ENCODE data around the gene B9D2.
"Not testable (repeated sequence)": the region's sequence is repeated elsewhere in the genome, so short reads cannot be mapped to it uniquely, and the experiment has no call there.

Gene B9D2

DNA sequence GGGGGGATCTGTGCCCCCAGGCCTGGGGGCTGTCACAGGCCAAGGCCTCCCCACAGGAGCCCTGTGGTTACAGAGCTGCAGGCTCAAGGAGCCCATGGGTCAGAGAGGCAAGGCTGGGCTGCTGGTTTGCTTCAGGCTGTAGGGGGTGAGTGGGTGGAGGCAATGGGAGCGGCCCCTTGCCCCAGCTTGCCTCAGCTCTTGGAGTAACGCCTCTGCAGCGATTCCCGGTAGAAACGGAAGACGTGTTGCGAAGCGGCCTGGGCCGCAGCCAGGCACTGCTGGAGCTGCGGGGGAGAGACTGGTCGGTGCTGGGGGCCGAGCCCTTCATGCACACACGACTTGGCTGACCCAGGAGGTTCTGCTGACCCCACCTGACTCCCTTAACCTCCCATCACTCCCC, 22.5 kb upstream of the B9D2 start:
- no peak for DNase-seq

DNA sequence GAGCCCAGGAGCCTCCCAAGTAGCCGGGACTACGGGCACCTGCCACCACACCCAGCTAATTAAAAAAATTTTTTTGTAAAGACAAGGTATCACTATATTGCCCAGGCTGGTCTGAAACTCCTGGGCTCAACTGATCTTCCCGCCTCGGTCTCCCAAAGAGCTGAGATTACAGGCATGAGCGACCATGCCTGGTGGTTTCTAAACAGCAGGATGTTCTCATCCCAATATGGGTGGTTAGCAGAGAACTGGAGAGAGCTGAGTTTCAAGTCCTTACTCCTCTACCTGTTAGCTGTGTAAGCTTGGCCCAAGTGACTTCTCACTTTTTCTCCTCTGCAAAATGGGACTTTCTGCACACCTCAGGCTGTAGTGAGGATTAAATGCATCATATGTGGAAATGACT, 20.4 kb upstream of the B9D2 start:
- no peak for DNase-seq

DNA sequence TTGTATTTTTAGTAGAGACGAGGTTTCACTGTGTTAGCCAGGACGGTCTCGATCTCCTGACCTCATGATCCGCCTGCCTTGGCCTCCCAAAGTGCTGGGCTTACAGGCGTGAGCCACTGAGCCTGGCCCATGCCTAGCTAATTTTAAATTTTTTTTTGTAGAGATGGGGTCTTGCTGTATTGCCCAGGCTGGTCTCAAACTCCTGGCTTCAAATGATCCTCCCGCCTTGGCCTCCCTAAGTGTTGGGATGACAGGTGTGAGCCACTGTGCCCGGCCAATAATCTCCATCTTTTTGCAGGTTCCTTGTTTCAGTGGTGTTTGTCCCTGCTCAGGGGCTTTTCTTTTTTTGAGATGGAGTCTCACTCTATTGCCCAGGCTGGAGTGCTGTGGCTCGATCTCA, 17.6 kb upstream of the B9D2 start:
- not testable (repeated sequence) for DNase-seq

DNA sequence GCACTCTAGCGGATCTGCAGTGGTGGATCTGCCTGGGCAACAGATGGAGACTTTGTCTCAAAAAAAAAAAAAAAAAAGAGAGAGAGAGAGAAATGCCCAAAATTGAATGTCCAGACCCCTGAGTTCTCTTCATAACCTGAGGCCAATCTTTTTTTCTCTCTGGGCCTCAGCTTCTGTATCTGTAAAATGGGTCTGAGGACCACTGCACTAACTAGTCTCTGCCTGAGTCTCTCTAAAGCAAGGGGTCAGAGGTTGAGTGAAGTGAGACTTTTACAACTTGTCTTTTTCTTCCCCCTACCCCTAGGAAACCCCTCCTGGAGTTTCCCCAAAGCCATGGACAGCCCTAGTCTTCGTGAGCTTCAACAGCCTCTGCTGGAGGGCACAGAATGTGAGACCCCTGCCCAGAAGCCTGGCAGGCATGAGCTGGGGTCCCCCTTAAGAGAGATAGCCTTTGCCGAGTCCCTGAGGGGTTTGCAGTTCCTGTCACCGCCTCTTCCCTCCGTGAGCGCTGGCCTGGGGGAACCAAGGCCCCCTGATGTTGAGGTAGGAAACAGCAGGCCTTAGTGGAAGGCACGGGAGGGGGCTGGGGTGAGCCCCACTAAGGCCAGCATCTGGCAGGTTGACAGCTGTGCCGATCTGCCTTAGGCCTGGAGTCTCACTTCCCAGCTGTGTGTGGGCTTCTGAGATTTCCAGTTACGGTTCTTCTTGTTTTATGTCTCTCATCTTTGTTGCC, 14.2 kb upstream of the B9D2 start:
- DNase-seq, result no peak

DNA sequence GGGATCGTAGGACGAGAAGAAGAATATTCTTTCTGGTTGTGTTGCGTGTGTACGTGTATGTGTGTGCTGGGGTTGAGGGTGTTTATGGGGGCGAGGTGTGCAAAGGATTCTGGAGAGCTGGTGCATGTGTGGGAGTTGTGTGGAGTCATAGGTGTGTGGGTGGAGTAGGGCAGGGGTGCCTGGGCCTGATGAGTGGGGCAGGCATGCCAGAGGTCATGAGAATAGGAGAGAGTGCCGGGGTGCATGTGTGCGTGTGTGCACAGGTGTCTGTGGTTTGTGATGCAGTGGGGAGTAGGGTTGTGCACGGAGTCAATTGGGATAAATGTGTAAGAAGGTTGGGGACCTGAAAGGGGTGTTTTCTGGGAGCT, 13.0 kb upstream of the B9D2 start:
- DNase-seq, result no peak

DNA sequence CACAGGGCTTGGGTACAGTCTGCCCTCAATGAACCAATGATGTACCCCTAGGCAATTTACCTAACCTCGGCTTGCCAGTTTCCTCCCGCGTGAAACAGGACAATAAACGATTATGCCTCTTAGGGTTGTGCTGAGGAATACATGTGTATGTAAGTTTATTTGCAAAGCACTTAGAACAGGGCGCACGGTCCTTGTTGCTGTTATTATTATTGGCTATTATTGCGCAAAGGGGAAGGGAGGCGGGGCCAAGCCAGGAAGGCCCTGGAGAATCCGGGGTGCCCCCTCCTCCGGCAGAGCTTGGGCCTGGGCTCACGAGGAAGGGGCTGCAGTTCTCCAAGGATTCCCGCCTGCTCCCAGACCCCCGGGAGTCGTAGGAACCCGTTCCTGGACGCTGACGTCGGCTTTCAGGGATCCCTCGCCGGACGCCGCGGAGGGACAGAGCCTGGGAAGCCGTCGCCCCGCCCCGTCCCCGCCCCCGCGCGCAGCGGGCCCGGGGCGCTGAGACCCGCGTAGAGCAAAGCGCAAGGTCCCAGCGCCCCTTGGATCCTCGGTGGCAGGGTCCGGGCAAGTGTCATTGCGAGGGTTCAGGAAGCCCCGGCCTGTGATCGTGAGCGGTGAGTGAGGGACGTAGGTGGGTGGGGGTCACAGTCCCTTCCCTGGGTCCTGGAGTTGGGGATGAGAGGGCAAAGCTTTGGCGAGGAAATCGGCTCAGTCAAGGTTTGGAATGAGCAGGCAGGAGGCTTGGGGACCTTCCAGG, 12.5 kb upstream of the B9D2 start, which contains the start of gene TMEM91:
TSS of gene TMEM91 (plus strand) at position 293 of the 757 bp plus-strand sequence. CDS start 1,777 bp downstream, outside the sequence.
- no peak for DNase-seq

DNA sequence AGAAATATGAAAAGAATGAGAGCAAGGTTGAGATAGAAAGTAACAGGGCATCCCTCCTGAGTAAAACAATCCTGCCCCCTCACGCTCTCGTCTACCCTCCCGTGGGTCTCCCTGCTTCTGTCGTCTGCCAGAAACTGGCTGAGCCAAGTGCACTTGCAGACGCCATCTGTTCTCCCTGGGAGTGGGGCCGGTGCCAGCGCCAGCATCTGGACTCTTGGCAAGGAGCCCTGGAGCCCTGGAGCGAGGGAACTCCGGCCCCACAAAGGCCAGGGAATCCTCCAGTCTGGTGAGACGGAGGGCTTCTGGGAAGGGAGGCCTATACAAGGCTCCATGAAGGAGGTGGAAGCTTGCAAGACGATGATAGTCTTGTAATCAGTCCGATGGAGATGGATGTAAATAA, 10.0 kb upstream of the B9D2 start:
- peak; percentile 91 for DNase-seq

DNA sequence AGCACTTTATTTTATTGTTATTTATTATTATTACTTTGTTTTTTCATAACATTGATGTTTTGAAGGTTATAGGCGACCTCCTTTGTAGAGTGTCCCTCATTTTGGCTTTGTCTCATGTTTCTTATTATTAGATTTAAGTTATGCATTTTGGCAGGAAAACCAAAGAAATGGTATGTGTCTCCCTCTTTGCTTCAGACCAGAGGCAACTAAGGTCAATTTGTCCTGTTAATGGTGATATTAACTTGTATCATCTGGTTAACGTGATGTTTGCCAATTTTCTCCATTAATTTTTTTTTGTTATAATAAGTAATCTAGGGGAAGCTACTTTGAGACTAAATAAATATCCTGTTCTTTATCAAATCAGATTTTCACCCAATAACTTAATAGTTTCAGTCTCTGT, 8.6 kb upstream of the B9D2 start:
- DNase-seq, result no peak

DNA sequence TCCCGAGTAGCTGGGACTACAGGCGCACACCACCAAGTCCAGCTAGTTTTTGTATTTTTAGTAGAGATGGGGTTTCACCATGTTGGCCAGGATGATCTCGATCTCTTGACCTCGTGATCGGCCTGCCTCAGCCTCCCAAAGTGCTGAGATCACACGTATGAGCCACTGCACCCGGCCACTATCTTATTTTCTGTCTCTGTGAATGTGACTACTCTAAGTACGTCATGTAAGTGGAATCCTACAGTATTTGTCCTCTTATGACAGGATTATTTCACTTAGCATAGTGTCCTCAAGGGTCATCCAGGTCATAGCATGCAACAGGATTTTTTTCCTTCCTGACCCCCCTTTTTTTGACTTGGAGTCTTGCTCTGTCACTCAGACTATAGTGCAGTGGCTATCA, 7.6 kb upstream of the B9D2 start:
- DNase-seq, result no peak

DNA sequence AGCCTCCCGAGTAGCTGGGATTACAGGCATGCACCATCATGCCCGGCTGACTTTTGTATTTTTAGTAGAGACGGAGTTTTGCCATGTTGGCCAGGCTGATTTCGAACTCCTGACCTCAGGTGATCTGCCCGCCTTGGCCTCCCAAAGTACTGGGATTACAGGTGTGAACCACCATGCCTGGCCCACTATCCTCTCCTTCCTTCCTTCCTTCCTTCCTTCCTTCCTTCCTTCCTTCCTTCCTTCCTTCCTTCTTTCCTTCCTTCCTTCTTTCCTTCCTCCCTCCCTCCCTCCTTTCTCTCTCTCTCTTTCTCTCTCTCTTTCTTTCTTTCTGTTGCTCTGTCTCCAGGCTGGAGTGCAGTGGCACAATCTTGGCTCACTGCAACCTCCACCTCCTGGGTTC, 7.2 kb upstream of the B9D2 start:
- DNase-seq, result not testable (repeated sequence)

DNA sequence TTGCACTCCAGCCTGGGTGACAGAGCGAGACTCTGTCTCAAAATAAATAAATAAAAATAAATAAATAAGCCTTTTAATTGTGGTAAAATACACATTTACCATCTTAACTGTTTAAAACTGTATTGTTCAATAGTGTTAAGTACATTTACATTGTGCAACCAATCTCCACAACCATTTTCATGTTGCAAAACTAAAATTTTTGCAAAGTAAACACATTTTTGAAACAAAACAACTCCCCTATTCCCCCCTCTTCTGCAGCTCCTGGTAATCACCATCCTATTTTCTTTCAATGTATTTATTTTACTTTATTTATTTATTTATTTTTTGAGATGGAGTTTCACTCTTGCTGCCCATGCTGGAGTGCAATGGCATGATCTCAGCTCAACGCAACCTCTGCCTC, 5.8 kb upstream of the B9D2 start:
- no peak for DNase-seq

DNA sequence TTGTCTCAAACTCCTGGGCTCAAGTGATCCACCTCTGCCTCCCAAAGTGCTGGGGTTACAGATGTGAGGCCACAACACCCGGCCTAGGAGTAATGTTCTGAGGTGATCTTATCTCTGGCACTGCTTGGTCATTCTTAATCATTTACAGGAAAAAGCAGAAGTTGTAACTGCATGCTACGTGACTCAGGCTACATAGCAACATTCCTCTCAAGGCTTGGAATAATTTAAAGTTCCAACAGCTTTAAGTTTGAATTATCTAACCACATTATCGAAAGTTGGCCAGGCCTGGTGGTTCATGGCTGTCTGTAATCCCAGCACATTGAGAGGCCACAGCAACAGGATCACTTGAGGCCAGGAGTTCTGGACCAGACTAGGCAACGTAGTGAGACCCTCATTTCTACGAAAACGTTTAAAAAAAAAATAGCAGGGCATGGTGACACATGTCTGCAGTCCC, 3.9 kb upstream of the B9D2 start:
- DNase-seq, result peak; percentile 89

DNA sequence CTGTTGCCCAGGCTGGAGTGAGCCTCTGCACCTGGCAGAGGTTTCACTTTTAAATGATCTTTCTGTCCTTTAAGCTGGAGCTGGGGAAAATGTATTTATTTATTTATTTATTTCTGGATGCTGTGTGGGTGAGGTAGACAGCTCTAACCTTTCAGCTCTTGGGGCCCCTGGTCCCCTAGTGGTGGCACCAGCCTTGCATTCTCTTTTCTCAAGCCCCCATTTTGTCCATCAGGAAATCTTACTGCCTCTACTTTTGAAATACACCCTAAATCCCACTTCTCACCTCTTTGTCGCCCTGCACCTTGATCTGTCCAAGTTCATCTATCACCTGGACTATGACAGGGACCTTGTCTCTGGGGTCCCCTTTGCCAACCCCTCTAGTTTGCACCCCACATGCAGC, 2.1 kb upstream of the B9D2 start:
- DNase-seq, result no peak

DNA sequence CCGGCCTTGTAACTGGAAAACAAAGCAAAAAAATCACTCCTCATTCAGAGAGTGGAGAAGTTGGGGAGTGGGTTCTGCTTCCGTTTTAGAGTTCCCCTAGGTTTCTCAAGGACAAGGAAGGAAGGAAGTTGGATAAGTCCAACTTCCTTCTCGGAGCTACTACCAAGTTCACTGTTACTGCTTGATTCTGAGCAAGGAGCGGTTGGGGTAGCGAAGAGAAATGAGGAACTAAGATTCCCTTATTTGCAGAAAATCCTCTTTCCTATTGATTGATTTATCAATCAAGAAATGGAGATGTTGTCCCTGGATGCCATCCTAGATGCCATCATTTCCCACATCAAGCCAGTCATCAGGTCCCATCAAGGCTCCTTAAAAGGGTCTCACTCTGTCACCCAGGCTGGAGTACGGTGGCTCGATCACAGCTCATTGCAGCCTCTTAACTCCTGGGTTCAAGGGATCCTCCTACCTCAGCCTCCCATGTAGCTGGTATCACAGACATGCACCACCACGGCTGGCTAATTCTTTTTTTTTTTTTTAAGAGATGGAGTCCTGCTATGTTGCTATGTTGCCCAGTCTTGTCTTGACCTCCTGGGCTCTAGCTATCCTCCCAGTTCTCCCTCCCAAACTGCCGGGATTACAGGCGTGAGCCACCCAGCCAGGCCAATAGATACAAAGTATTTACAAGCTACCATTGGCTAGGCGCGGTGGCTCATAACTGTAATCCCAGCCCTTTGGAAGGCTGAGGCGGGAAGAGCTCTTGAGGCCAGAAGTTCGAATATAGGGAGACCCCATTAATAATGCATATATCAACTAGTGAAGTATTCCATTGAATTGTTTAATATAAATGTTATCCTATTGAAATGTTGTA, 809 bp upstream of the B9D2 start:
- no peak for DNase-seq

DNA sequence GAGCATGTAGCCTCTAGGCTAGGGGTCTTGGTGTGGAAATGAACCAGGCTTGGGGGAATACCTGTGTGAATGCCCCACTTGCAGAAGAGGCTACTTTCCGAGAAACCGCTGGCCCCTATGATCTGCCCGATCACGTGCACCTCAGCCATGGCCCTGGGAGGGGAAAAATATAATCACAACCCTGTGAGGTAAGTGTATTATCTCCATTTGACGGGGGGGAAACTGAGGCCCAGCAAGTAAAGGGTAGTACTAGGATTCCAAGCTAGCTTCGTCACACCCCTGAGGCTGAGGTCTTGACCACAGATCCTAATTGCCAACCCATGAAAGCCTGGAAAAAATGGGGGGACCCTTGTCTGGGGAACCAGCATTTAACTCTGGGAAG, 587 bp downstream of the B9D2 start:
- DNase-seq, result no peak

DNA sequence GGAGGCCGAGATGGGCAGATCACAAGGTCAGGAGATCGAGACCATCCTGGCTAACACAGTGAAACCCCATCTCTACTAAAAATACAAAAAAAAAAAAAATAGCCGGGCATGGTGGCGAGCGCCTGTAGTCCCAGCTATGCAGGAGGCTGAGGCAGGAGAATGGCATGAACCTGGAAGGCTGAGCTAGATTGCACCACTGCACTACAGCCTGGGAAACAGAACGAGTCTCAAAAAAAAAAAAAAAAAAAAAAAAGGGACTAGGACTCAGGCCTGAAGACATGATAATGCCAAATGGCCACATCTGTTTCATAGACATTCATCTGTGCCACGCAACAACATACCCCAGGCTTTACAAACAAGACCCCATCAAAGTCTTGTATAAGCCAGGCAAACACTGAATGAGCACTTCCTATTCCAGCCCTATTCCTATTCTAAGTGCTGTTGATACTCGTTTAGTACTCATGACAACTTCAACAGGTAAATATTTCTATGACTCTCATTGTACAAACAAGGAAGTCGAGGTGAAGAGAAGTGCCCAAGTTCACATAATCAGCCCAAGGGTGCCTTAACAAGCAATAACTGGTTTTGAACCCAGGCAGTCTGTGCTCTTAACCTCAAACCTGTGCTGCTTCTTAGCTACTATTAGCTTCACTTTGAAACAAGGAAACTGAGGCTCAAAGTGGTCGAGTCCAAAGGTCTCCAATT, 1.7 kb downstream of the B9D2 start:
- DNase-seq, result no peak

DNA sequence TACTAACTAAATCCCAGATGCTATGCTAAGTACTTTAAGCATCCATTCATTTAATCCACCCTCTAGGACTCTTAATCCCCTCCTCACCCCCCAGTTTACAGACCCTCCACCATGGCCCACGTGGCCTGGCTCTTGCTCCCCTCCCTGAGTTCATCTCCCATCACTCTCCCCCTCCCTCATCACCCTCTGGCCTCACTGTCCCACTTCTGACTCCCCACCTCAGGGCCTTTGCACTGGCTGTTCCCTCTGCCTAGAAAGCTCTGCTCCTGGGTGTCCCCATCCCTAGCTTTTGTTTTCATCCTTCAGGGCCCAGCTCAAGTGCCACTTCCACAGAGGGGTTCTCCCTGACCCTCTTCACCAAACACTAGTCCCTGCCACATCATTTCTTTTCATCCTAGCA, 4.2 kb downstream of the B9D2 start:
- DNase-seq, result no peak

DNA sequence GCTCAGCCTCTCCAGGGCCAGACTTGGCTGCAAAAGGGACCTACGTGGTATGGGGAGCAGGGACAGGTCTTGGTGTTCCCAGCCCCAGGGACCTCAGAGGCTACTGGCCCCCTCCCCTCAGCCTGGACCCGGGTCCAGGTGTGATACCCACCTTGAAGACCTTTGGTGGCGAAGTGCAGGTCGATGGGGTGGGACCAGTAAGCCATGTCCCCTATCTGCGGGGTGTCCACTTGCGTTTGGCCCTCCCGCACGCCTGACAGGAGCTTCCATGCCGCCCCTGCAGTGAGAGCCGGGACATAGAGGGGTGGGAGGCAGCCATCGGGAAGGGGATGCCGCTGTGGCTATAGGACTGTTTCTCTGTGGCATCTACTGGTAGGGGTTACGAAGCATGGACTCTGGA, 6.2 kb downstream of the B9D2 start:
- no peak for DNase-seq

DNA sequence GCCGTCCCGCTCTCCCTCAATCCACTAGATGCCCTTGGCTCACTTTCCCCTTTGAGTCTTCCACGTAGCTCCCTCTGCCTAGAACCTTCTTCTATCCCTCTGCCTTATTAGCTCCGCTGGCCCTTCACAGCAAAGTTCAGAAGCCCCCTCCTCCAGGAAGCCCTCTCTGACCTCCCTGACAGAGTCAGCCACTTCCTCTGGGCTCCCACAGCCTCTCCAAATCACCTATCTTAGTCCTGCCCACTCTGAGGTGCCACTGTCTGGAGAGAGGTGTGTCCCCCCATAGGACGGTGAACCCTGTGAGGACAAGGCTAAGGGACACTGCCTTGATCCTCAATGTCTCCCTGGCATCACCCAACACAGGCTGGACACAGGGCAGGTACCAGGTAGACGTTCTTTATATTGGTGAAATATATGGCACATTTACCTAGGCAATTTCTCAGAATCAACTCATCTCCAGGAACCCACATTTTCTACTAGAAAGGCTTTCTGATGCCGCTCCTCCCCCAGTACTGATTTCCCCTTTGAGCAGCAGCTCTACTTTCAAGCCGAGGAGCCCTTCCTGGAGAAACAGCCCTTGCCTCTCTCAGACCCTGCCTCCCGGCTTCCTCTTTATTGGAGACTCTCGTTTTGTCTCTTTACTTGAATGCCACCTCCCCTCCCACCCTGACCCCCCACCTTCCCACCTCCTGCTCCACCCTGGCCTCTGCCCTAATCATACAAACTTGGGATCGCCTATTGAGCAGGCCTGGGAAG, 6.8 kb downstream of the B9D2 start:
- no peak for DNase-seq

DNA sequence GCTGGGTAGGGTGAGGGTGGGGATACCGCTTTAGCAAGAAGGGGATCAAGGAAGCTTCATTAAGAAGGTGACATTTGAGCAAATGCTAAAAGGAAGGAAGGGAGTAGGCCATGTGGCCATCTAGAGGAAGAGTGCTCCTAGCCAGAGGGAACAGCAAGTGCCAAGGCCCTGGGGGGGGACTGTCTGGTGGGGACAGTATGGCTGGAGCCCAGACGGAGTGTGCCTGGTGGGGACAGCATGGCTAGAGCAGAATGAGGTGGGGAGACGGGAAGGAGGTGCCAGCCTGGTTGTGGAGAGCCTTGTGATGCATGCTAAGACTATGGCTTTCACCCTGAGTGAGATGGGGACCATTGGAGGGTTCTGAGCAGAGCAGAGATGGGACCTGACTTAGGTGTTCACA, 8.1 kb downstream of the B9D2 start:
- DNase-seq, result no peak

DNA sequence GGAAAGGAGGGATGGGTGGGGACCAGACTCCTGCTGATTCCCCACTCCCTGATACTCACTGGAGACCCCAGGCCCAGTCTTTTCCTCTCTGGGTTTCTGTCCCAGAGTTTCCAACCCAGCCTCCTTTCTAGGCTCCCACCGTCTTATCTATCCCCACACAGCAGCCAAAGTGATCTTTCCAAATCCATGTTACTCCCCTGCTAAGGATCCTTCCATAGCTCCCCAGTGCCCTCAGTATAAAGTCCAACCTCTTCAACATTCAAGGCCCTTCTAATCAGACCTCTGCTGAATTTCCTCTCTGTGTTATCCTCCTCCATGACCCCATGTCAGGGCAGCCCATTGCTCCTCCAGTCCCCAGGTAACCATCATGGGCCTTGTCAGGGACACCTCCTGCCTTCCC, 8.9 kb downstream of the B9D2 start:
- DNase-seq, result no peak
